ENCODE results near the gene SEC61A2.
"Not testable (repeated sequence)": the region's sequence is repeated elsewhere in the genome, so short reads cannot be mapped to it uniquely, and the experiment has no call there.

Gene SEC61A2

GRCh38 chr10:12162927-12163326 lies 33.5 kb downstream of the SEC61A2 start:
- no peak for DNase-seq

- no peak for DNase-seq
Measured at GRCh38 chr10:12164085-12164484, 34.6 kb downstream of the SEC61A2 start.

- no peak for DNase-seq
Measured at GRCh38 chr10:12165036-12165435, 35.6 kb downstream of the SEC61A2 start.

- no peak for DNase-seq
Measured at GRCh38 chr10:12165999-12166775, 36.7 kb downstream of the SEC61A2 start.

- DNase-seq = not testable (repeated sequence)
Measured at GRCh38 chr10:12171512-12171911, 42.0 kb downstream of the SEC61A2 start.

GRCh38 chr10:12177642-12178041 lies 48.2 kb downstream of the SEC61A2 start:
- DNase-seq = no peak

GRCh38 chr10:12179606-12180170 lies 50.2 kb downstream of the SEC61A2 start:
- DNase-seq = no peak

GRCh38 chr10:12180221-12180974 lies 50.9 kb downstream of the SEC61A2 start:
- DNase-seq = no peak

GRCh38 chr10:12181065-12181775 lies 51.7 kb downstream of the SEC61A2 start:
- no peak for DNase-seq

- DNase-seq = no peak
Measured at GRCh38 chr10:12184165-12184564, 54.7 kb downstream of the SEC61A2 start.

GRCh38 chr10:12186323-12186722 lies 56.8 kb downstream of the SEC61A2 start:
- no peak for DNase-seq

- no peak for DNase-seq
Measured at GRCh38 chr10:12187321-12187905, 57.9 kb downstream of the SEC61A2 start.

GRCh38 chr10:12188656-12189055 lies 59.2 kb downstream of the SEC61A2 start:
- DNase-seq = no peak

- no peak for DNase-seq
Measured at GRCh38 chr10:12189426-12189825, 59.9 kb downstream of the SEC61A2 start.

GRCh38 chr10:12191715-12192114 lies 62.2 kb downstream of the SEC61A2 start:
- DNase-seq = no peak

- DNase-seq = no peak
Measured at GRCh38 chr10:12193193-12193592, 63.7 kb downstream of the SEC61A2 start.

- DNase-seq = no peak
Measured at GRCh38 chr10:12194752-12195271, 65.3 kb downstream of the SEC61A2 start.

GRCh38 chr10:12195281-12195602 lies 65.8 kb downstream of the SEC61A2 start:
- DNase-seq = no peak

GRCh38 chr10:12195603-12196506 lies 66.4 kb downstream of the SEC61A2 start, which contains the start of the genes CDC123 and NUDT5:
Gene CDC123 (plus strand): TSS chr10:12196188. CDS start chr10:12196246, 58 bp downstream.
Gene NUDT5 (minus strand): TSS chr10:12195891. CDS start chr10:12186291, 9,600 bp downstream.
- DNase-seq = peak; percentile 66

GRCh38 chr10:12196531-12197211 lies 67.2 kb downstream of the SEC61A2 start:
- DNase-seq = no peak

- DNase-seq = no peak
Measured at GRCh38 chr10:12198156-12198555, 68.7 kb downstream of the SEC61A2 start.

Measured in NCI-H2029 (cell line).